DOHH2 (cell line): Measurements from ENCODE around the gene YIPF4.

Source experiments
- CTCF ChIP-seq: fragments of 200-600 bp; sonication (generic); IDR thresholded peaks from one replicate; pipeline ENCODE4 v1.5.1; 2014; ENCODE audit warnings: antibody characterized with exemption, mild to moderate bottlenecking, low read depth, low read length; ENCODE audit not compliant: poor library complexity, severe bottlenecking
- EZH2phosphoT487 ChIP-seq: fragments of 200-600 bp; sonication (generic); IDR thresholded peaks from 2 replicates; pipeline ENCODE4 v1.6.1; 2017; ENCODE audit warnings: borderline replicate concordance, mild to moderate bottlenecking, antibody characterized with exemption, low read length, moderate library complexity, mixed read lengths

- no peak for TF ChIP-seq CTCF
- TF ChIP-seq EZH2phosphoT487: no peak
Measured at GRCh38 chr2:32278478-32278853, 762 bp downstream of the YIPF4 start.
